ENCODE results near the gene PLXNA4.

PLXNA4 gene

GRCh38 chr7:132202541-132202940 is 373.7 kb downstream of the PLXNA4 start:
- H3K4me3 Mint-ChIP-seq, result no peak overlapping the region
- no peak for ATAC-seq (ENCODE audit: low read depth)
- H3K27me3 Mint-ChIP-seq, result peaks cover 7% of the 10 kb centered on the region
- DNase-seq (ENCODE audit: low spot score in 2 of 2), result no peak
- no peaks in the 10 kb centered on the region for H3K36me3 Mint-ChIP-seq
- no peak overlapping the region for H3K27ac Mint-ChIP-seq
- H3K9me3 Mint-ChIP-seq, result no peaks in the 10 kb centered on the region
- H3K4me1 Mint-ChIP-seq, result no peaks in the 10 kb centered on the region

- ATAC-seq (ENCODE audit: low read depth) (no peak), DNase-seq (ENCODE audit: low spot score in 2 of 2) (no peak)
- Mint-ChIP-seq H3K36me3 (no peaks in the 10 kb centered on the region), H3K4me1 (no peaks in the 10 kb centered on the region), H3K27ac (no peak overlapping the region), H3K9me3 (no peaks in the 10 kb centered on the region), H3K4me3 (no peak overlapping the region), H3K27me3 (peaks cover 5% of the 10 kb centered on the region)
Observed at GRCh38 chr7:132200141-132200540, 376.1 kb downstream of the PLXNA4 start.

- Mint-ChIP-seq H3K4me3 (no peak overlapping the region), H3K9me3 (no peaks in the 10 kb centered on the region), H3K27me3 (peaks cover 5% of the 10 kb centered on the region), H3K4me1 (no peaks in the 10 kb centered on the region), H3K27ac (no peak overlapping the region), H3K36me3 (no peaks in the 10 kb centered on the region)
- ATAC-seq (ENCODE audit: low read depth), result no peak
- DNase-seq (ENCODE audit: low spot score in 2 of 2), result no peak
Observed at GRCh38 chr7:132199626-132200025, 376.6 kb downstream of the PLXNA4 start.

GRCh38 chr7:132197772-132198171 is 378.5 kb downstream of the PLXNA4 start:
- H3K36me3 Mint-ChIP-seq, result no peaks in the 10 kb centered on the region
- no peak overlapping the region for H3K27ac Mint-ChIP-seq

GRCh38 chr7:132193898-132194297 is 382.4 kb downstream of the PLXNA4 start:
- Mint-ChIP-seq H3K4me3 (no peak overlapping the region), H3K27me3 (peaks cover 9% of the 10 kb centered on the region), H3K36me3 (no peaks in the 10 kb centered on the region), H3K27ac (no peak overlapping the region), H3K9me3 (peaks cover 3% of the 10 kb centered on the region), H3K4me1 (no peaks in the 10 kb centered on the region)
- DNase-seq (ENCODE audit: low spot score in 2 of 2) (no peak), ATAC-seq (ENCODE audit: low read depth) (no peak)

More at GRCh38 chr7:132197772-132198171, 378.5 kb downstream of the PLXNA4 start:
- peaks cover 3% of the 10 kb centered on the region for H3K27me3 Mint-ChIP-seq
- no peaks in the 10 kb centered on the region for H3K9me3 Mint-ChIP-seq
- ATAC-seq (ENCODE audit: low read depth) (no peak), DNase-seq (ENCODE audit: low spot score in 2 of 2) (no peak)
- H3K4me3 Mint-ChIP-seq, result no peak overlapping the region
- H3K4me1 Mint-ChIP-seq, result no peaks in the 10 kb centered on the region

GRCh38 chr7:132192809-132193208 is 383.5 kb downstream of the PLXNA4 start:
- peaks cover 10% of the 10 kb centered on the region for H3K27me3 Mint-ChIP-seq
- peaks cover 3% of the 10 kb centered on the region for H3K9me3 Mint-ChIP-seq
- ATAC-seq (ENCODE audit: low read depth), result no peak
- no peak for DNase-seq (ENCODE audit: low spot score in 2 of 2)
- no peaks in the 10 kb centered on the region for H3K36me3 Mint-ChIP-seq
- no peak overlapping the region for H3K4me3 Mint-ChIP-seq
- H3K27ac Mint-ChIP-seq, result no peak overlapping the region
- H3K4me1 Mint-ChIP-seq, result no peaks in the 10 kb centered on the region

GRCh38 chr7:132191418-132191817 is 384.9 kb downstream of the PLXNA4 start:
- Mint-ChIP-seq H3K36me3 (no peaks in the 10 kb centered on the region), H3K27me3 (peaks cover 10% of the 10 kb centered on the region), H3K4me1 (no peaks in the 10 kb centered on the region), H3K4me3 (no peak overlapping the region), H3K9me3 (peaks cover 3% of the 10 kb centered on the region), H3K27ac (no peak overlapping the region)
- ATAC-seq (ENCODE audit: low read depth) (no peak), DNase-seq (ENCODE audit: low spot score in 2 of 2) (no peak)

- Mint-ChIP-seq H3K4me1 (no peaks in the 10 kb centered on the region), H3K4me3 (no peak overlapping the region), H3K36me3 (no peaks in the 10 kb centered on the region), H3K27ac (no peak overlapping the region), H3K9me3 (peaks cover 3% of the 10 kb centered on the region), H3K27me3 (peaks cover 10% of the 10 kb centered on the region)
- DNase-seq (ENCODE audit: low spot score in 2 of 2), result no peak
- ATAC-seq (ENCODE audit: low read depth), result no peak
Observed at GRCh38 chr7:132190683-132191082, 385.6 kb downstream of the PLXNA4 start.

GRCh38 chr7:132189881-132190280 is 386.4 kb downstream of the PLXNA4 start:
- H3K27ac Mint-ChIP-seq, result no peak overlapping the region
- peaks cover 3% of the 10 kb centered on the region for H3K9me3 Mint-ChIP-seq
- no peaks in the 10 kb centered on the region for H3K36me3 Mint-ChIP-seq
- ATAC-seq (ENCODE audit: low read depth) (no peak), DNase-seq (ENCODE audit: low spot score in 2 of 2) (no peak)
- no peak overlapping the region for H3K4me3 Mint-ChIP-seq
- H3K27me3 Mint-ChIP-seq, result peaks cover 10% of the 10 kb centered on the region
- no peaks in the 10 kb centered on the region for H3K4me1 Mint-ChIP-seq

- Mint-ChIP-seq H3K9me3 (peaks cover 3% of the 10 kb centered on the region), H3K27ac (no peak overlapping the region), H3K27me3 (peaks cover 10% of the 10 kb centered on the region), H3K4me1 (no peaks in the 10 kb centered on the region), H3K36me3 (no peaks in the 10 kb centered on the region), H3K4me3 (no peak overlapping the region)
- ATAC-seq (ENCODE audit: low read depth) (no peak), DNase-seq (ENCODE audit: low spot score in 2 of 2) (no peak)
Observed at GRCh38 chr7:132187869-132188789, 388.1 kb downstream of the PLXNA4 start.

GRCh38 chr7:132187391-132187790 is 388.9 kb downstream of the PLXNA4 start:
- H3K27ac Mint-ChIP-seq, result no peak overlapping the region
- H3K27me3 Mint-ChIP-seq, result peaks cover 10% of the 10 kb centered on the region
- H3K4me1 Mint-ChIP-seq, result no peaks in the 10 kb centered on the region
- ATAC-seq (ENCODE audit: low read depth) (no peak), DNase-seq (ENCODE audit: low spot score in 2 of 2) (no peak)
- H3K4me3 Mint-ChIP-seq, result no peak overlapping the region
- H3K9me3 Mint-ChIP-seq, result peaks cover 3% of the 10 kb centered on the region
- no peaks in the 10 kb centered on the region for H3K36me3 Mint-ChIP-seq

GRCh38 chr7:132185150-132185549 is 391.1 kb downstream of the PLXNA4 start:
- Mint-ChIP-seq H3K27ac (no peak overlapping the region), H3K27me3 (peaks cover 6% of the 10 kb centered on the region), H3K4me3 (no peak overlapping the region), H3K9me3 (no peaks in the 10 kb centered on the region), H3K36me3 (no peaks in the 10 kb centered on the region), H3K4me1 (no peaks in the 10 kb centered on the region)
- ATAC-seq (ENCODE audit: low read depth) (no peak), DNase-seq (ENCODE audit: low spot score in 2 of 2) (no peak)

- no peaks in the 10 kb centered on the region for H3K36me3 Mint-ChIP-seq
- no peak overlapping the region for H3K27ac Mint-ChIP-seq
- ATAC-seq (ENCODE audit: low read depth) (no peak), DNase-seq (ENCODE audit: low spot score in 2 of 2) (no peak)
- no peaks in the 10 kb centered on the region for H3K9me3 Mint-ChIP-seq
- no peak overlapping the region for H3K4me3 Mint-ChIP-seq
- H3K4me1 Mint-ChIP-seq, result no peaks in the 10 kb centered on the region
- H3K27me3 Mint-ChIP-seq, result peaks cover under 1% of the 10 kb centered on the region
Observed at GRCh38 chr7:132183781-132184380, 392.4 kb downstream of the PLXNA4 start.

- DNase-seq (ENCODE audit: low spot score in 2 of 2) (no peak), ATAC-seq (ENCODE audit: low read depth) (no peak)
- no peaks in the 10 kb centered on the region for H3K4me1 Mint-ChIP-seq
- H3K36me3 Mint-ChIP-seq, result no peaks in the 10 kb centered on the region
- no peaks in the 10 kb centered on the region for H3K9me3 Mint-ChIP-seq
- H3K27me3 Mint-ChIP-seq, result no peaks in the 10 kb centered on the region
- no peak overlapping the region for H3K27ac Mint-ChIP-seq
- H3K4me3 Mint-ChIP-seq, result no peak overlapping the region
Observed at GRCh38 chr7:132182992-132183391, 393.3 kb downstream of the PLXNA4 start.
